Measurements from ENCODE around the gene CES1.
"Not testable (repeated sequence)": the region's sequence is repeated elsewhere in the genome, so short reads cannot be mapped to it uniquely, and the experiment has no call there.

The CES1 gene

DNA sequence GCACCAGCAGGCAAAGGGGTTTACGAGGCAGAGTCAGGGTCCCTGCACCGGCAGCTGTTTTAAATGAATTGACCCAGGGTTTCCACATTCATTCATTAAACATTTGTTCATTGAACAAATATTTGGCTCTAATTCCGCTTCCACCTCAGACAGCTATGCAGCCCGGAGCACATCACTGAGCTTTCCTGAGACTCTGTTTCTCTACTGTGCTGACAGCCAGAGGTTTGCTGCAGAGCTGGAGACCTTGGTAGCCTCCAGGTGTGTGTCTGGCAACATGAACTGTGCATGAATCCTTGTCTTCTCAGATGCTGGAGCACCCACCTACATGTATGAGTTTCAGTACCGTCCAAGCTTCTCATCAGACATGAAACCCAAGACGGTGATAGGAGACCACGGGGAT, 42.7 kb downstream of the CES1 start:
- DNase-seq (ENCODE audit: low spot score) = not testable (repeated sequence)

DNA sequence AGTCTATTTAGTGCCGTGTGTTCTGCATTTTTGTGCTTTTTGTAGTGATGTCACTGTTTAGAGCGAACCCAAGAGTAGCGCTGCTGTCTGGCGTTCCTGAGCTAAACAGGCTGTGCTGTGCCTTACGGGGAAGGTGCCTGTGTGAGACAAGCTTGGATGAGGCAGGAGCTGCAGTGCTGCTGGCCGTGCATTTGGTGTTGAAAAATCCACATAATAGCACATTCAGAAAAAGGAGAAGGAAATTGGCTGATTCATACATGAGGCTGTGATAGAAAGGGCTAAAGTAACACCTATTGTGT, 50.2 kb downstream of the CES1 start:
- not testable (repeated sequence) for DNase-seq (ENCODE audit: low spot score)

DNA sequence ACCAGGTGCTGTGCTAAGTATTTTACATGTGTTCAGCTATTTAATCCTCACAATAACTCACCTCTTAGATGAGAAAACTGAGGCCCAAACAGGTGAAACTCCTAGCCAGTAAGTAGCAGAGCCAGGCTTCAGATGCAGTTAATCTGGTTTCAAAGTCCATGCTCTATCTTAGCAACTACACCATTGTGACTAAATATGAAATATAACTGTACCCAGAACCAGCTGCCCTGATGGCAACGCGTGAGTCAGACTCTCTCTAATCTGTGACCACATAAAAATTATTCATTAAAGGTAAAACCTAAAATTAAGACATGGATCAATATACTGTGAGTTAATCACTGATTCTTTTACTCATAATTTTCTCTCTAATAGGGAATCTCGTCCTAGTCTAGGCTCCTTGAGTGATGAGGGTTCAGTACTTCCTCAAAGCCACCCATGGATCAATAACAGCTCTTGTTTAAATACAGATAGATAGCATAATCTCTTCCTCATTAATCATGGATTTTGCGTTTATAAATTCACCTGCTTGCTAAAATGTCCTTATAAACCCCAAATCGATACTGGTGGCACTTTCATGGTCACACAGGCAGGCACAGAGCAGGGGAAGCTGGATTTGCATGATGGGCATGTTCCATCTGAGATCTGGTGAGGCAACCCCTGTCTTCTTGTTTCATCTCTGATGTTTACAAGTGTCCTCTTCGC, 50.7 kb downstream of the CES1 start:
- not testable (repeated sequence) for DNase-seq (ENCODE audit: low spot score)

DNA sequence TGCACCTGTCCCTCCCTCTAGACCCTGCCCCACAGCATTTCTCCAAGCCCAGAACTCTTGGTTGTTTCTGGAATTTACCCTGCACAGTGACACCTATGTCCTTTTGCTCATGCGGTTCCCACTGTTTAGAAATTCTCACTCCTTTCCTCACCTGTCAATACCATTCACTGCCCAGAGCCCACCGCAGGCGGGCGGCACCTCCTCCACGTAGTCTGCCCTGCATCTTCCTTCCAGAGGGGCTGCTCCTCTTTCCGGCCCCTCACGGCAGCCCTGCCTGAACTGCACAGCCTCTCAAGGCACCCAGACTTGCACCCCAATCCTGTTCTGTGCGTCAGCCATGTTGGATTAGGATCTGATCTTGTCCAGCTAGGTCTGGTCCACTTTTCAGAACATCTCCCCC, 51.4 kb downstream of the CES1 start:
- DNase-seq (ENCODE audit: low spot score) = not testable (repeated sequence)

DNA sequence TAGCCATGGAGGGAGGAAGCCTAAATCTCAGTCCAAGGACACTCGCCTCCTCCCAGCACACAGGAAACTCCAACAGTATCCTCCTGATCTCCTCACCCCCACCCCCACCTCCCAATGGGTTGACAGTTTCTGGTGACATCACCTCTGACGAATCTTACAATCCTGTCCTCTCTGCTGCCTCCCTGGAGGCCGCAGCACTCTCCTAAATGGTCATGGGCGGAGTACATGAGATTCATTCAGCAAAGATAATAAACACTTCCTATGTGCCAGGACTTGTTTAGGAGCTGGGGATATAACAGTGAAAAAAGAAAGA, 52.8 kb downstream of the CES1 start:
- not testable (repeated sequence) for DNase-seq (ENCODE audit: low spot score)

DNA sequence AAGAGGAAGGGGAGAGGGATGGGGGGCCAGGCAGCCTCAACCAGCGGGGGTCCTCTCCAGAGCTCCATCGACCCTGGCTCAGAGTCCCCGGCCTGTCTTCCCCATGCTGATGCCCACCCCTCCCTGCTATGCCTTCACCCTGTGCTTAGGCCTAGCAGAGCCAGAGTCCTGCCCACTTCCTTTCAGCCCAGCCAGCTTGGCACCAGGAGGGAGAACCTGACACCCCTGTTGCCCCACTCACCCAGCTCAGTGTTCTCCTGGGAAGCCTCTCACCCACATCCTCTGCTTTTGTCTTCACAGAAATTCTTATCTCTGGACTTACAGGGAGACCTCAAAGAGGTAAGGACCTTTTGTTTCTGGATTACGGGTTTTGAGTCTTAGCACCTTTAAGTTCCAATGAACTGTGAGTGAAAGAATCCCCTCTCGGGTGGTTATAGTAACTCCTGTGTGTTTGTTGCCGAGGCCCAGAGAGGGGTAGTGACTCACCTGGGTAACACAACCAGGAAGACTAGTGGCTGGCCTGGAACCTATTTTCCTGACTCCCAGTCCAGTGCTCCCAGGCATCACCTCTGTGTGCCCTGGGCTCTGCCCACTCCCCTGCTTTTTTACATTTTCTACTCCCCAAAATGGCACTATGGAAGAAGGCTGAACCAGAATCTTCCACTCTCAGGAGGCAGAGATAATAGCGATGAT, 53.3 kb downstream of the CES1 start:
- no peak for DNase-seq (ENCODE audit: low spot score)

DNA sequence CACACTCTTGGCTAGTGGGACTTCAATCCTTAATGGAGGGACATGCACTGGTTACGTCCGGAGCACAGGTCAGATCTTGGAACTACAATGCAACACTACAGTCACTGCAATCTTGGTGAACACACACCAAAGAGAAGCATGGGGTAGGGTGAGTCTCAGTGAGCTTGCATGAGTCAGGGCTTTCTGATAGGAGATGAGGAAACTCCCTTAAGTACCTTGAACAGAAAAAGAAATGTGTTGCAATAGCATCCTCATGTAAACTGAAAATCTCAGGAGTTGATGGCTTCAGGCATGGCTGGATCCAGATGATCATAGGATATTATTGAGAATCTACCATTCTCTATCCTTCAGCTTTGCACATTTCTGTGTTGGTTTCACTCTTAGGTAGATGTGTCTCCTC, 54.1 kb downstream of the CES1 start:
- no peak for DNase-seq (ENCODE audit: low spot score)

DNA sequence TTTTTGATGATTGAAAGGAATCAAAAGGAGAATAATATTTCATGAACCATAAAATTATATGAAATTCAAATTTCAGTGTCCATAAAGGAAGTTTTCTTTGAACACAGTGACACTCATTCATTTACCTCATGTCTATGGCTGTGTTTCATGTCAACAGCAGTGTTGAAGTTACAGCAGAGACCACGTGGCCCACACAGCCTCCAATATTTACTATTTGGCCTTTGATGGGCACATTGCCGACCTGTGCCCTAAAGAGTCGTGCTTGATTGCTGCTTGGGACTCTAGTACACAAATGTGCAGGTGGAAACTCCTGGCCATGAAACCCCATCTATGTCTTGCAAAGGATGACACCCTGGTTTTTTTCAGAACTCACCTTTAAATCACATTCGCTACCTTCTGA, 57.0 kb downstream of the CES1 start:
- DNase-seq (ENCODE audit: low spot score) = no peak

DNA sequence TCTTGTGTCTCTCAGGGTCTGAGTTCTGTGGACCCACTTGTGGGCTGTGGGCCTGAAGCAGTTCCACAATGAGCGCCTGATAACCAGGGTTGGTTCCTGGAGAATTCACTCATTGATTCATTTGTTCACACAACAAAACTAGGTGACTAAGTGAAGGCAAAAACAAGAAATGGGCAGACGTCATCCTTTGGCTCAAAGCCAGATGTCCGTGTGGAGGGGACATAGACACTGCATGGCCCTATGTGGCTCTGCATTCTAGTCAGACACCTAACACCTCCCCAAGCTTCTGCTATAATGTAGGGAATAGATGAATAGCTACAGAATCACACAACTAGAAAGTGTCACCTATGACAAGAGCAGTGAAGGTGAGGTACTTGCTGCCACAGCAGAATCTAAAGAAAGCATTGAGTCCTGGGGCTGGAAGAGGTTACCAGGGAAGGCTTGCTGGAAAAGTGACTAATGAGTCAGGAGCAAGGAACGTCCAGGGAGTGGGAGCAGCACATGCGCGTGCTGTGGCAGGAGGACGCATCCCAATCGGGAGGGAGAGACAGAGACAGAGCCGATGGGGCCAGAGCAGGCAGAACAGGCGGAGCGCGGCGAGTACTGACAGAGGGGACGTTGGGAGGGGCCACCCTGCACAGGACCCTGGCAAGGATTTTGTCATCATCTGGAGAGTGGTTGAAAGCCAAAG, 58.9 kb downstream of the CES1 start:
- DNase-seq (ENCODE audit: low spot score) = no peak

DNA sequence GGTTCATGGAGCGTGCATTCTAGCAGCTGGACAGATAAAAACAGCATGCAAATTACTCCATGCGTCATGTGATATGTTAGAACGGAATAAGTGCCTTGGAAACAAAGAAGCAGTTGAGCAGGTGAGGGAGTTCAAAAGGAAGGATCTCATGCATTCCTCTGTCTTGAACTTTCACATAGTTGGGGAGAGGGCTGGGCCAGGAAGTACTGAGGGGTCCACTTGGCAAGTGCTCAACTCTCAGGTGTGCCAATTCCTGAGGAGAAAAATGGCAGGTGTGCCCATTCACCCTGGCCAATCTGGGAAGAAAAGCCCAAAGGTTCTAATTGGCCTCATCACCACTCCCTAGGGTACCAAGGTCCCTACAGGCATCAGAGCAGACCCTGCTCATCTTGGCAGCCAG, 67.7 kb downstream of the CES1 start:
- no peak for DNase-seq (ENCODE audit: low spot score)

DNA sequence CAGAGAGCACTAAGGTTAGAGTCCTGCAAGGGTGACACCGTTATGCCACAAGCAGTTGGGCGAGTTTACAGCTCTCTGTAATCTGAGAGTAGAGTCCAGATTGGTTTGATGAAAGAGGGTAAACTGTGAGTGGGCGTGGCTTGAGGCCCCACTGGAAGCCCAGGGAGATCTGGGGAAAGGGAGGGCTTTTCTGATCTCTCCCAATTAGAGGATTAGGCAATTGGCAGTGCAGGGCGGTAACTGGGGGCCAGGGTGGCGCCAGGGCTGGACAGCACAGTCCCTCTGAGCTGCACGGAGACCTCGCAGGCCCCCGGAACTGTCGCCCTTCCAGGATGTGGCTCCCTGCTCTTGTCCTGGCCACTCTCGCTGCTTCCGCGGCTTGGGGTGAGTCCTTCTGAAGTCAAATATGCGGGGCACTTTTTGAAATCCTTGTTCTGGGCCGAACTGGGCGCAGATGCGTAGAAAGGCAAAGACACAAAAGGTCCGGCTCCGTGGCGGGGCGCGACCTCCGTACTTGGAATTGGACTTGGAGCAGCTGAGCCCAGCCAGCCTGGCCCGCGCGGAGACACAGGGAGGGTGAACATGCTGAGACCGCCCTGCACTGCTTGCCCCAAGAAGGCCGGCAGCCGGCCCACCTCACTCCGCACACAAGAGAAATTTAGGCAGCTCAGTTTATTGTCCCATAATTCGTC, 72.4 kb downstream of the CES1 start:
- no peak for DNase-seq (ENCODE audit: low spot score)

DNA sequence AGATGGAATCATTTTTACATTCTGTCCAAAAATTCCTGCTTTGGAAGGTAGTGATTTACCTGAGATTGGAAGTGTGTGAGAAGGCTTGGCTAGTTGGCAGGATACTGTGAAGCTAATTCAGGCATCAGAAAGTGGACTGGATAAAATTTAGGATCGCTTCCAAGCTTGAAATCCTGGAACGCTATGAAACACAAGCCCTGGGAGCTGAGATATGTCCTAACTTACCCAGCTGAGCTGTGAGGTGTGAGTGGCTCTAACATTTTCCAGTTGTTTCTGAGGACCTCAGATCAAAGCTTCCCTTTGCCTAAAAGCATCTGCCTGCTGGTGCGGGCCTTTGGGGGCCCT, 73.0 kb downstream of the CES1 start:
- not testable (repeated sequence) for DNase-seq (ENCODE audit: low spot score)

DNA sequence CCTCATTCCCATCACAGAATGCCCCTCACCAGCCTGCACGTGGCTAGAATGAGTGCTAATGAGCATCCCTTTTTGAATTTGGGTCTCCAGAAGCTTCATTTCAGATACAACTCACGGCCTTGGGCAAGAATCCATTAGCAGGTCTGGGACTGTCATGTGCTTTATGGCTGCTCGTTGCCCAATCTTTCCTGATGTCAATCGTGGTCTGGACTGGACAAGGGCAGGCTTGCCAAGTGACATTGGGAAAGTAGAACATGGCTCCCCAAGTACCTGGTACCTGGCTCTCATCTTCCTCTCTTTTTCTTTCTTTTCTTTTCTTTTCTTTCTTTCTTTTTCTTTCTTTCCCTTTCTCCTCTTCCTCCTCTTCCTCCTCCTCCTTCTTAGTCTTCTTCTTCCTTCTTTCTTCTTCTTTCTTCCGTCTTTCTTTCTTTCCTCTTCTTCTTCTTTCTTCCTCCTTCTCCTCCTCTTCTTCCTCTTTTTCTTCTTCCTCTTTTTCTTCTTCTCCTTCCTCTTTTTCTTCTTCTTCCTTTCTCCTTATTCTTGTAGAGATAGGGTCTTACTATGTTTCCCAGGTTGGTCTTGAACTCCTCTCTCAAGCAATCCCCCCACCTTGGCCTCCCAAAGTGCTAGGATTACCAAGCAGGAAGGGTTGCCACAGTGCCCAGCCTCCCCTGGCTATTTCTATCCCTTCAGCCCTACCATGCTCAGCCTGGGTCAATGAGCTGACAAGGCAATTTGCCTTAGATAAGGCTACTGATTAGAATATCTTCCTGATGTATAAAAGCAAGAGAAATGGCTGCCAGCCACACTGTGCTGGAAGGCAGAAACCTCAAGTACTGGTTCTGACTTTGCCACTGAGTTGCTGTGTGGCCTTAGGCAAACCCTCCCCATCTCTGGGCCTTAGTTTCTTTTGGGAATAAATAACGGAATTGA, 75.0 kb downstream of the CES1 start:
- not testable (repeated sequence) for DNase-seq (ENCODE audit: low spot score)

DNA sequence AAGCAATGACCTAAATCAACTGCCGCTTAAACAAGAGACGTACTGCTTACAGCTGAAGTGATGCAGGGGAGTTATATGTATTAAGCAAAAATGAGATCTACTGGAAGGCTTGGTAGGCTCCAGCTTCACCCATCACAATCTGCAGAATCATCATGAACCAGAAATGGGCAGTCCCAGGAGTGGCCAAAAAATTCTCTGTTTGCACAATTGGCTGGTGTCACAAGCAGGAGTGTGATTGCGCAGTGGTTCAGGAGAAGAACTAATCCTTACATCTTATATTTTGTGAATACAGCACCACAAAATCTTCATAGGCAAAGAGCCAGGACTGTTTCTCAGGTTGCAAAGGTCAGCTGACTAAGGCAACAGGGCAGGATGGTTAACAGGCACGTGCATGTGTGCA, 75.9 kb downstream of the CES1 start:
- DNase-seq (ENCODE audit: low spot score) = no peak

DNA sequence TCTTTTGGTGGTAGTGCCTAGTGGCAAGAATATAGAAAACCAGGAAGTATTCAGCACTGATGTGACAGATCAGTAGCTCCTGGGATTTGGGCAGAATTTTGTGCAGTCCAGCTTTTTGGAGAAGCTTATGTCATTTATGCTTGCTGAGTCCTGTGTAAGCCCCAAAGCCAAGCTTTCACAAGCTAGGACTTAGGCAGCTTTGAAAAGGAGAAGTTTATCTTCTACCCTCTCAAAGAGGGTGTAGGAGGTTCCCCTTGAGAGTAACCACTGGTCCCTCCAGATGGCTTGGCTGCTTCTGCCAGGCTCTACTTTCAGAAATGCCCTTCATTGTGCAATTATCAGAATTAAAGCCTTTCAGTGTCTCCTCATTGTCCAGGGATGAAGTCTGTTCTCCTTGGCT, 78.8 kb downstream of the CES1 start:
- DNase-seq (ENCODE audit: low spot score) = no peak

DNA sequence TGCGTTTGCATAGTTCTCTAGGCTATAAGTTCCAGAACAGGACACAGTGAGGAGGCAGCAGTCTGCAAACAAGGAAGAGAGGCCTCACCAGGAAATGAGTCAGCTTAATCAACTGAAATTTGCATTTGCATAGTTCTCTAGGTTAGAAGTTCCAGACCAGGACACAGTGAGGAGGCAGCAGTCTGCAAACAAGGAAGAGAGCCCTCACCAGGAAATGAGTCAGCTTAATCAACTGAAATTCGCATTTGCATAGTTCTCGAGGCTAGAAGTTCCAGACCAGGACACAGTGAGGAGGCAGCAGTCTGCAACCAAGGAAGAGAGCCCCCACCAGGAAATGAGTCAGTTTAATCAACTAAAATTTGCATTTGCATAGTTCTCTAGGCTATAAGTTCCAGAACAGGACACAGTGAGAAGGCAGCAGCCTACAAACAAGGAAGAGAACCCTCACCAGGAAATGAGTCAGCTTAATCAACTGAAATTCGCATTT, 79.7 kb downstream of the CES1 start:
- DNase-seq (ENCODE audit: low spot score) = peak; percentile 20
